ENCODE results near the gene PEX14. TPM values are rescaled to one million over a fixed set of nuclear protein-coding genes. Genes with fewer than 3 reads are reported as not detected.

Gene PEX14
- total RNA-seq, 1 experiment from 2014 or later = 36.0 TPM

DNA sequence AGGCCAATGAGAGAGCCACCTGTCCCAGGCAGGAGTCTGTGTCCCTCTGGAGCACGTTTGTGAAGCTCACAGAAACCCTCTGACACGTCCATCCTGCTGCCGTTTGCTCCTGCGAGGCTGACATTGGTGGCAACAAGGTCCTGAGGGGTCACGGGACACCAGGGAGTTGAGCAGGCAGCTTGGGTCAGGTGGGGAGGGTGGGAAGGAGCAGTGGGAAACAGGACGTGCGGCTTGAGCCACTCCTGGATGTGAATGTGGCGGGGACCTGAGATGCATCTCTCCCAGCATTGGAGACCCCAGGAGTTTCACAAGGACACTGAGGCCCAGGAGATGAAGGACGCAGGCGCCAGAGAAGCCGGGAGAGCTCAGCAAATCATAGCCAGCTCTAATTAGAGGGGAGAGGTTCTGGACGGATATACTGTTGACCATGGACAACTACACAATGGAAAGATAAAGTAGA, 149.0 kb downstream of the PEX14 start:
- in situ Hi-C loops (cut with HindIII; ENCODE audit: low pct_unique_long_range_greater_than_20kb, low sequenced_read_pairs) (no loop called here), intact Hi-C loops (cut with micrococcal nuclease; ENCODE audit: unreplicated experiment) (loop anchor here (10.0 kb wide), 1 partner anchor 109 kb away; no protein-coding TSS in a partner anchor)
- TF ChIP-seq POLR2AphosphoS5 (IDR thresholded peaks at IDR 0.05; ENCODE audit: low read depth, low read length) (no peak), TCF7L2 (IDR thresholded peaks at IDR 0.05; ENCODE audit: low read depth, low read length) (no peak), SIN3A (IDR thresholded peaks at IDR 0.05; ENCODE audit: borderline replicate concordance, insufficient read depth, low read depth, low read length) (no peak)
- TF ChIP-seq, protein P1, sequence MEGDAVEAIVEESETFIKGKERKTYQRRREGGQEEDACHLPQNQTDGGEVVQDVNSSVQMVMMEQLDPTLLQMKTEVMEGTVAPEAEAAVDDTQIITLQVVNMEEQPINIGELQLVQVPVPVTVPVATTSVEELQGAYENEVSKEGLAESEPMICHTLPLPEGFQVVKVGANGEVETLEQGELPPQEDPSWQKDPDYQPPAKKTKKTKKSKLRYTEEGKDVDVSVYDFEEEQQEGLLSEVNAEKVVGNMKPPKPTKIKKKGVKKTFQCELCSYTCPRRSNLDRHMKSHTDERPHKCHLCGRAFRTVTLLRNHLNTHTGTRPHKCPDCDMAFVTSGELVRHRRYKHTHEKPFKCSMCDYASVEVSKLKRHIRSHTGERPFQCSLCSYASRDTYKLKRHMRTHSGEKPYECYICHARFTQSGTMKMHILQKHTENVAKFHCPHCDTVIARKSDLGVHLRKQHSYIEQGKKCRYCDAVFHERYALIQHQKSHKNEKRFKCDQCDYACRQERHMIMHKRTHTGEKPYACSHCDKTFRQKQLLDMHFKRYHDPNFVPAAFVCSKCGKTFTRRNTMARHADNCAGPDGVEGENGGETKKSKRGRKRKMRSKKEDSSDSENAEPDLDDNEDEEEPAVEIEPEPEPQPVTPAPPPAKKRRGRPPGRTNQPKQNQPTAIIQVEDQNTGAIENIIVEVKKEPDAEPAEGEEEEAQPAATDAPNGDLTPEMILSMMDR (IDR thresholded peaks at IDR 0.05) = no peak
- TF ChIP-seq, protein P2, sequence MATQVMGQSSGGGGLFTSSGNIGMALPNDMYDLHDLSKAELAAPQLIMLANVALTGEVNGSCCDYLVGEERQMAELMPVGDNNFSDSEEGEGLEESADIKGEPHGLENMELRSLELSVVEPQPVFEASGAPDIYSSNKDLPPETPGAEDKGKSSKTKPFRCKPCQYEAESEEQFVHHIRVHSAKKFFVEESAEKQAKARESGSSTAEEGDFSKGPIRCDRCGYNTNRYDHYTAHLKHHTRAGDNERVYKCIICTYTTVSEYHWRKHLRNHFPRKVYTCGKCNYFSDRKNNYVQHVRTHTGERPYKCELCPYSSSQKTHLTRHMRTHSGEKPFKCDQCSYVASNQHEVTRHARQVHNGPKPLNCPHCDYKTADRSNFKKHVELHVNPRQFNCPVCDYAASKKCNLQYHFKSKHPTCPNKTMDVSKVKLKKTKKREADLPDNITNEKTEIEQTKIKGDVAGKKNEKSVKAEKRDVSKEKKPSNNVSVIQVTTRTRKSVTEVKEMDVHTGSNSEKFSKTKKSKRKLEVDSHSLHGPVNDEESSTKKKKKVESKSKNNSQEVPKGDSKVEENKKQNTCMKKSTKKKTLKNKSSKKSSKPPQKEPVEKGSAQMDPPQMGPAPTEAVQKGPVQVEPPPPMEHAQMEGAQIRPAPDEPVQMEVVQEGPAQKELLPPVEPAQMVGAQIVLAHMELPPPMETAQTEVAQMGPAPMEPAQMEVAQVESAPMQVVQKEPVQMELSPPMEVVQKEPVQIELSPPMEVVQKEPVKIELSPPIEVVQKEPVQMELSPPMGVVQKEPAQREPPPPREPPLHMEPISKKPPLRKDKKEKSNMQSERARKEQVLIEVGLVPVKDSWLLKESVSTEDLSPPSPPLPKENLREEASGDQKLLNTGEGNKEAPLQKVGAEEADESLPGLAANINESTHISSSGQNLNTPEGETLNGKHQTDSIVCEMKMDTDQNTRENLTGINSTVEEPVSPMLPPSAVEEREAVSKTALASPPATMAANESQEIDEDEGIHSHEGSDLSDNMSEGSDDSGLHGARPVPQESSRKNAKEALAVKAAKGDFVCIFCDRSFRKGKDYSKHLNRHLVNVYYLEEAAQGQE (IDR thresholded peaks at IDR 0.05; ENCODE audit: insufficient read depth in 1 of 2, low read depth in 2 of 2, low read length in 1 of 2) = no peak
- ChIA-PET CTCF (no interaction called here), POLR2A (no interaction called here)
- Histone ChIP-seq H3K4me3 (ENCODE audit: low read depth in 2 of 2, low read length in 2 of 2) (no peak overlapping the region), H3K9me3 (ENCODE audit: control insufficient read depth, insufficient read depth, low read depth, low read length) (no peaks in the 10 kb centered on the region), H3K27ac (ENCODE audit: low read length) (no peak overlapping the region), H3K36me3 (ENCODE audit: control insufficient read depth, insufficient read depth, low read length) (peaks cover 3% of the 10 kb centered on the region; the same call in 1 of the 2 replicates), H3K27me3 (ENCODE audit: control insufficient read depth, insufficient read depth, low read length) (no peaks in the 10 kb centered on the region), H3K4me1 (ENCODE audit: control insufficient read depth, insufficient read depth, low read length) (no peaks in the 10 kb centered on the region)
- no TSS peak for BruUV-seq (replicated peaks)
- ATAC-seq = no peak
- DNase-seq (ENCODE audit: low read depth, low spot score) = no peak

DNA sequence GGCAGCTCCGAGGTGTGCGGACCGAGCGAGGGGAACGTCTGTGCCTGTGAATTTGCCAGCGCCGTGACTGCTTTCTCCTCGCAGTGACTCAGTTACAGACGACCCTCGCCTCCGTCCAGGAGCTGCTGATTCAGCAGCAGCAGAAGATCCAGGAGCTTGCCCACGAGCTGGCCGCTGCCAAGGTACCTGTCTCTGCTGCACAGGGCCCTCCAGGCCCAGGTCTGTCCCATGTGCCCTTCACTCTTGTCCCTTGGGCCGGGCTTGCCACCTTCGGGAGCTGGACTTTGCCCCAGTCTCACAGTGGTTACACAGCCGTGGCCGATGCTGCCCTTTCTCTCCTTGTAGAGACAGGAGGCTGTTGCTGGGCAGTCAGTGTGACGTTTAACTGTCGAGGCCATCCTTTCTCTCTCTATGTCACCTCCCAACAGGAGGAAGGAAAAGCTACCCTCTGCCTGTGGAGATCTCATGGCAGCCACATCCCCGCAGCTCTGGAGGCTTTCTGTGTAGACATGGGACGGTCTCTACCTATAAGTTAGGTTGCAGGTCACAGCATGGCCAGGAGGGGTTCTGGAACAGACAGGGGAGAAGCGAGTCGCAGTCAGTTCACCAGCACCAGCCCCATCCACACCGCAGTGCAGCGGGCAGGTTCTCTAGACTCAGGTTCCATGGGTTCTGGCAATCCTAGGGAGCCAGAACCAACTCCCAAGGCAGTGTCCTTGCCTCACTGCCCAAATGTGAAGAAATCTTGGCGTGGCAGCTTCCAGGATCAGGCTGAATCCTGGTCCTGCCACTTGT, 149.7 kb downstream of the PEX14 start:
- TF ChIP-seq, protein P2 (IDR thresholded peaks at IDR 0.05; ENCODE audit: insufficient read depth in 1 of 2, low read depth in 2 of 2, low read length in 1 of 2) = no peak
- TF ChIP-seq TCF7L2 (IDR thresholded peaks at IDR 0.05; ENCODE audit: low read depth, low read length) = no peak
- TF ChIP-seq SIN3A (IDR thresholded peaks at IDR 0.05; ENCODE audit: borderline replicate concordance, insufficient read depth, low read depth, low read length) = no peak
- TF ChIP-seq POLR2AphosphoS5 (IDR thresholded peaks at IDR 0.05; ENCODE audit: low read depth, low read length) = no peak
- TF ChIP-seq, protein P1 (IDR thresholded peaks at IDR 0.05) = no peak
- H3K36me3 ChIP-seq (ENCODE audit: control insufficient read depth, insufficient read depth, low read length) = peaks cover 3% of the 10 kb centered on the region; the same call in 1 of the 2 replicates
- no peak for DNase-seq (ENCODE audit: low read depth, low spot score)
- CTCF ChIA-PET = no interaction called here
- ATAC-seq = no peak
- H3K27ac ChIP-seq (ENCODE audit: low read length) = no peak overlapping the region
- no peaks in the 10 kb centered on the region for H3K4me1 ChIP-seq (ENCODE audit: control insufficient read depth, insufficient read depth, low read length)
- H3K27me3 ChIP-seq (ENCODE audit: control insufficient read depth, insufficient read depth, low read length) = no peaks in the 10 kb centered on the region
- POLR2A ChIA-PET = no interaction called here
- H3K4me3 ChIP-seq (ENCODE audit: low read depth in 2 of 2, low read length in 2 of 2) = no peak overlapping the region
- no TSS peak for BruUV-seq (replicated peaks)
- no peaks in the 10 kb centered on the region for H3K9me3 ChIP-seq (ENCODE audit: control insufficient read depth, insufficient read depth, low read depth, low read length)
- intact Hi-C loops (cut with micrococcal nuclease; ENCODE audit: unreplicated experiment) (loop anchor here (10.0 kb wide), 1 partner anchor 110 kb away; no protein-coding TSS in a partner anchor), in situ Hi-C loops (cut with HindIII; ENCODE audit: low pct_unique_long_range_greater_than_20kb, low sequenced_read_pairs) (no loop called here)

Measured in Panc1 (cell line).